ENCODE data around the gene DPY19L3. TPM values are rescaled to one million over a fixed set of nuclear protein-coding genes. Genes with fewer than 3 reads are reported as not detected.

Gene DPY19L3
- total RNA-seq, 6 donors from 2014 or later, result 27.3 to 76.5 (median 29.5) TPM

DNA sequence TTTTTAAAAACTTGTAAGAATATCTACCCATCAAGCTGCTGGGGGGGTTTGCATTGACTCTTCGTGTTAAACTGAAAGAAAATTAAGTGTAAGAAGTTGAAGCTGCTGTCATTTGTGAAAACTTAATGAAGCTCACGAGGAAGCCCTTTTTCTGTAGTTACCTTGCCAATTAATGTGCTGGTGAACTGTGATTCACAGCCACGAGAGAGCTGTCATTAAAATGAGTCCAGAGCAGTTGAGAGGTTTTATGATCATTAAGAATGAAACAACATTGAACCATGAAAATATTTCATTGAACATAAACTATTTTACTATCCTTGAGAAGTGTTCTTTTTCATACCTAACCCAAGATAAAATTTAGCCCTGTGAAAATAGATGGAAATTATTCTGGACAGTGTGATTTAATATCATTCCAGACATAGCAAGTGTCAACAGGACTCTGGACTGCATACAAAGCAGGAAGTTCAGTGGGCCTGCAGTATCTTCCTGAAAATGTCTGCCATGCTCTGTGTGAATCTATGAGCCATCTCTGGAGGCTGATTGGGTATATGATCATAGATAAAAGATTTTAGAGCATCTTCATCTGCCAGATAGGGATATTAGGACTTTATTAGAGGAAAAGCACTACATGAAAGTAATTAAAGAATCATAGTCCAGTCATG, 53.8 kb downstream of the DPY19L3 start:
- no peaks in the 10 kb centered on the region for H3K4me1 ChIP-seq
- DNase-seq (no peak), ATAC-seq (ENCODE audit: low FRiP score in 2 of 2) (no peak)
- no peaks in the 10 kb centered on the region for H3K9me3 ChIP-seq
- H3K27ac ChIP-seq, result no peak overlapping the region
- TF ChIP-seq POLR2A (IDR thresholded peaks at IDR 0.05), result no peak
- no peak for TF ChIP-seq POLR2AphosphoS5 (IDR thresholded peaks at IDR 0.05)
- TF ChIP-seq EP300 (IDR thresholded peaks at IDR 0.05), result no peak
- TF ChIP-seq, protein P1, sequence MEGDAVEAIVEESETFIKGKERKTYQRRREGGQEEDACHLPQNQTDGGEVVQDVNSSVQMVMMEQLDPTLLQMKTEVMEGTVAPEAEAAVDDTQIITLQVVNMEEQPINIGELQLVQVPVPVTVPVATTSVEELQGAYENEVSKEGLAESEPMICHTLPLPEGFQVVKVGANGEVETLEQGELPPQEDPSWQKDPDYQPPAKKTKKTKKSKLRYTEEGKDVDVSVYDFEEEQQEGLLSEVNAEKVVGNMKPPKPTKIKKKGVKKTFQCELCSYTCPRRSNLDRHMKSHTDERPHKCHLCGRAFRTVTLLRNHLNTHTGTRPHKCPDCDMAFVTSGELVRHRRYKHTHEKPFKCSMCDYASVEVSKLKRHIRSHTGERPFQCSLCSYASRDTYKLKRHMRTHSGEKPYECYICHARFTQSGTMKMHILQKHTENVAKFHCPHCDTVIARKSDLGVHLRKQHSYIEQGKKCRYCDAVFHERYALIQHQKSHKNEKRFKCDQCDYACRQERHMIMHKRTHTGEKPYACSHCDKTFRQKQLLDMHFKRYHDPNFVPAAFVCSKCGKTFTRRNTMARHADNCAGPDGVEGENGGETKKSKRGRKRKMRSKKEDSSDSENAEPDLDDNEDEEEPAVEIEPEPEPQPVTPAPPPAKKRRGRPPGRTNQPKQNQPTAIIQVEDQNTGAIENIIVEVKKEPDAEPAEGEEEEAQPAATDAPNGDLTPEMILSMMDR (IDR thresholded peaks at IDR 0.05), result no peak
- peaks cover 0 to 49% (median 3%) of the 10 kb centered on the region in 4 donors for H3K36me3 ChIP-seq
- 79 to 87% methylated on average over 3 of the region's 3 CpGs for WGBS, 2 donors
- no peak overlapping the region for H3K4me3 ChIP-seq
- no peaks in the 10 kb centered on the region for H3K27me3 ChIP-seq

DNA sequence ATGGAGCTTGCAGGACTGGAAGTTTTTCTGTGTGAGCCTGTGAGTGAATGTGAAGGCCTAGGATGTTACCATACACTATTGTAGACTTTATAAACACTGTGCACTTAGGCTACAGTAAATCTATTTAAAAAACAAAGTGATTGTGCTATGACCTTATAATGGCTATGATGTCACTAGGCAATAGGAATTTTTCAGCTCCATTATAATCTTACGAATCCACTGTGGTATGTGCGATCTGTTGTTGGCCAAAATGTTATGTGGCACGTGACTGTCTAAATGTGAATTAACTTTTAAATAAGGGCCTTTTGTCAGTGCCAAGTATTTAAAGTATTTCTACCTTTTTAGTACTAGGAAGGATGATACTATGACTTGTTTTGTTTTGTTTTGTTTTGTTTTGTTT, 54.9 kb downstream of the DPY19L3 start:
- no peaks in the 10 kb centered on the region for H3K9me3 ChIP-seq
- DNase-seq (no peak), ATAC-seq (ENCODE audit: low FRiP score in 2 of 2) (no peak)
- no peaks in the 10 kb centered on the region for H3K27me3 ChIP-seq
- TF ChIP-seq, protein P1 (IDR thresholded peaks at IDR 0.05), result no peak
- no peak for TF ChIP-seq POLR2A (IDR thresholded peaks at IDR 0.05)
- WGBS, 2 donors, result 95 to 98% methylated on average over 3 of the region's 3 CpGs
- H3K4me3 ChIP-seq, result no peak overlapping the region
- no peak overlapping the region for H3K27ac ChIP-seq
- peaks cover 0 to 51% (median 3%) of the 10 kb centered on the region in 4 donors for H3K36me3 ChIP-seq
- H3K4me1 ChIP-seq, result no peaks in the 10 kb centered on the region

DNA sequence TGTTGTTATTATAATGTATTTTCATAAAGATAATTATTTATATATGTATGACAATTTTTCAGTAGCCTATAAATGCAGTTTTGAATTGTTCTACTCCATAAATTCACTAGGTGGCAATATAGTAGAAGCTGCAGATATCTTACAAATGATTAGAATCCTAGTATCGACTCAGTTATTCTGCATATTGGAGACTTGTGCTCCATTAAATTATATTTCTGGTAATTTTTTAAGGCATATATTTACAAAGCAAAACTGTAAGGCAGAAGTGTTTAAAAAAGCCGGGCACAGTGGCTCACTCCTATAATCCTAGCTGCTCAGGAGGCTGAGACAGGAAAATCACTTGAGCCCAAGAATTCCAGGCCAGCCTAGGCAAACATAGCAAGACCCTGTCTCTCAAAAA, 58.7 kb downstream of the DPY19L3 start:
- DNase-seq, result no peak
- Histone ChIP-seq H3K27ac (no peak overlapping the region), H3K4me3 (no peak overlapping the region), H3K4me1 (no peaks in the 10 kb centered on the region), H3K36me3 (peaks cover 0 to 29% (median 0%) of the 10 kb centered on the region in 4 donors), H3K9me3 (no peaks in the 10 kb centered on the region), H3K27me3 (no peaks in the 10 kb centered on the region)
- TF ChIP-seq POLR2AphosphoS5 (IDR thresholded peaks at IDR 0.05) (no peak), EP300 (IDR thresholded peaks at IDR 0.05) (no peak), POLR2A (IDR thresholded peaks at IDR 0.05) (no peak)
- TF ChIP-seq, protein P1 (IDR thresholded peaks at IDR 0.05), result no peak
- WGBS, 2 donors, result 82 to 84% methylated on average over 2 of the region's 2 CpGs
- ATAC-seq (ENCODE audit: low FRiP score in 2 of 2), result no peak

DNA sequence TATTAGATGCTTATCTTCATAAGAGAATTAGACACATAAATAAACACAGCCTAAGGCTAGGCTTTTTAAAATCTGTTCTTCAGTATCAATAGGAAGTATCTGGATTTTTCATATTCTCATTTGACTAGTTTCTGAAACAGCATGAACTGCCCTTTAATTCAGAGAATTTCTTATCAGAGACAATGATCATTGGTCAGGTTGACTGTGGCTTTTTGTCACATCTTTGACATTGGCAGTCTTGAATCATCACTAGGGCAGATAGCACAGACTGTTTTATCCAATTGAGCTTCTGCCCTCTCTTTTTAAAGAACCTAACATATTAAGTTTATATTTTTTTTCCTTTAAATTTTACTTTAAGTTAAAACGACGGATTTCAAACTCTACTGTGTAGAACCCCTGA, 59.6 kb downstream of the DPY19L3 start:
- Histone ChIP-seq H3K4me1 (no peaks in the 10 kb centered on the region), H3K9me3 (no peaks in the 10 kb centered on the region), H3K27ac (no peak overlapping the region), H3K36me3 (peaks cover 0 to 28% (median 0%) of the 10 kb centered on the region in 4 donors), H3K27me3 (no peaks in the 10 kb centered on the region), H3K4me3 (no peak overlapping the region)
- ATAC-seq (ENCODE audit: low FRiP score in 2 of 2), result no peak
- TF ChIP-seq EP300 (IDR thresholded peaks at IDR 0.05), result no peak
- TF ChIP-seq POLR2AphosphoS5 (IDR thresholded peaks at IDR 0.05), result no peak
- TF ChIP-seq POLR2A (IDR thresholded peaks at IDR 0.05), result no peak
- TF ChIP-seq, protein P1 (IDR thresholded peaks at IDR 0.05), result no peak
- no peak for DNase-seq
- 92% methylated on average over 2 of the region's 2 CpGs for WGBS, 2 donors

DNA sequence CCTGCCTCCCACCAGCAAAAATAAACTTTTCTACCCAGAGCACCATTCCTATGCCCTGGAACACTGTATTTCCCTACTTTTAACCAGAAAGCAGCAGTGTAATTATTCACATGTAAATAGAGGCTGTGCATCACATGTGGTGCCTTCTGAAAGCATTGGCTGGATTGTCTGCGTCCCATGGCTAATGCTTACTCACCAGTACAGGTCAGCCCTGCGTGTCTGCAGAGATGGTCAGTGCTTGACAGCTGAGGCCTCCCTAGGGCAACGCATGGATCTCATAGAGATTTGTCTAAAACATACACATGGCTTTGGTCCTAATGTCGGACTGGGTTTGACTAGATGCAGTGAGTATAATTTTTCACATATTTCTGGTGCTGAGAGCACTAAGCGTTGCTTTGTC, 64.2 kb downstream of the DPY19L3 start:
- H3K4me3 ChIP-seq, result no peak overlapping the region
- ATAC-seq (ENCODE audit: low FRiP score in 2 of 2) (no peak), DNase-seq (no peak)
- no peak overlapping the region for H3K27ac ChIP-seq
- no peaks in the 10 kb centered on the region for H3K4me1 ChIP-seq
- TF ChIP-seq POLR2AphosphoS5 (IDR thresholded peaks at IDR 0.05) (no peak), EP300 (IDR thresholded peaks at IDR 0.05) (no peak), POLR2A (IDR thresholded peaks at IDR 0.05) (no peak)
- TF ChIP-seq, protein P1 (IDR thresholded peaks at IDR 0.05), result no peak
- no peaks in the 10 kb centered on the region for H3K9me3 ChIP-seq
- peaks cover 0 to 21% (median 1%) of the 10 kb centered on the region in 4 donors for H3K36me3 ChIP-seq
- 81 to 82% methylated on average over 5 of the region's 5 CpGs for WGBS, 2 donors
- H3K27me3 ChIP-seq, result no peaks in the 10 kb centered on the region

All from upper lobe of left lung (tissue), 6 donors.